ENCODE measurements around the gene NAV3. TPM values are rescaled to one million over a fixed set of nuclear protein-coding genes. Genes with fewer than 3 reads are reported as not detected.

NAV3 gene
- total and polyA plus RNA-seq, 11 donors, result 1.1 to 18.0 (median 5.8) TPM

GRCh38 chr12:78055545-78055944, 224.9 kb downstream of the NAV3 start:
- no peak for TF ChIP-seq POLR2A (IDR thresholded peaks at IDR 0.05)
- TF ChIP-seq CTCF (IDR thresholded peaks at IDR 0.05), result no peak
- ATAC-seq (no peak), DNase-seq (no peak)
- Histone ChIP-seq H3K27me3 (no peaks in the 10 kb centered on the region), H3K36me3 (peaks cover 0 to 5% (median 0%) of the 10 kb centered on the region in 9 donors), H3K4me1 (no peaks in the 10 kb centered on the region), H3K9me3 (no peaks in the 10 kb centered on the region), H3K27ac (no peak overlapping the region), H3K4me3 (no peak overlapping the region)
- intact Hi-C loops (cut with DNase I), result no loop called here

GRCh38 chr12:78057075-78057474, 226.4 kb downstream of the NAV3 start:
- 87 to 96% (median 92%) methylated on average over 1 of the region's 1 CpG for WGBS, 4 donors
- ATAC-seq, result no peak
- TF ChIP-seq POLR2A (IDR thresholded peaks at IDR 0.05) (no peak), CTCF (IDR thresholded peaks at IDR 0.05) (no peak)
- Histone ChIP-seq H3K27me3 (no peaks in the 10 kb centered on the region), H3K4me1 (no peaks in the 10 kb centered on the region), H3K36me3 (no peaks in the 10 kb centered on the region), H3K27ac (no peak overlapping the region), H3K4me3 (no peak overlapping the region), H3K9me3 (no peaks in the 10 kb centered on the region)
- intact Hi-C loops (cut with DNase I), result no loop called here
- DNase-seq, result no peak

- Histone ChIP-seq H3K4me3 (no peak overlapping the region), H3K9me3 (no peaks in the 10 kb centered on the region), H3K36me3 (no peaks in the 10 kb centered on the region), H3K27ac (no peak overlapping the region), H3K27me3 (no peaks in the 10 kb centered on the region), H3K4me1 (peaks cover 0 to 6% (median 0%) of the 10 kb centered on the region in 12 donors)
- DNase-seq (no peak), ATAC-seq (no peak)
- intact Hi-C loops (cut with DNase I), result no loop called here
- no peak for TF ChIP-seq POLR2A (IDR thresholded peaks at IDR 0.05)
- TF ChIP-seq CTCF (IDR thresholded peaks at IDR 0.05), result no peak
- 94 to 97% (median 97%) methylated on average over 1 of the region's 1 CpG for WGBS, 4 donors
Observed at GRCh38 chr12:78060186-78060585, 229.5 kb downstream of the NAV3 start.

GRCh38 chr12:78062786-78063185, 232.1 kb downstream of the NAV3 start:
- TF ChIP-seq CTCF (IDR thresholded peaks at IDR 0.05) (no peak), POLR2A (IDR thresholded peaks at IDR 0.05) (no peak)
- Histone ChIP-seq H3K36me3 (no peaks in the 10 kb centered on the region), H3K4me1 (peaks cover 0 to 6% (median 0%) of the 10 kb centered on the region in 12 donors), H3K27me3 (no peaks in the 10 kb centered on the region), H3K4me3 (no peak overlapping the region), H3K9me3 (no peaks in the 10 kb centered on the region), H3K27ac (no peak overlapping the region)
- intact Hi-C loops (cut with DNase I), result no loop called here
- DNase-seq, result peak in 4 of 5 donors; percentile 28 to 54 (median 37)
- ATAC-seq, result no peak
